ENCODE data around the gene GATAD2B. TPM values are rescaled to one million over a fixed set of nuclear protein-coding genes. Genes with fewer than 3 reads are reported as not detected.
"Not testable (repeated sequence)": the region's sequence is repeated elsewhere in the genome, so short reads cannot be mapped to it uniquely, and the experiment has no call there.

The GATAD2B gene
- total RNA-seq, 1 experiment from 2014 or later = 4.6 TPM

DNA sequence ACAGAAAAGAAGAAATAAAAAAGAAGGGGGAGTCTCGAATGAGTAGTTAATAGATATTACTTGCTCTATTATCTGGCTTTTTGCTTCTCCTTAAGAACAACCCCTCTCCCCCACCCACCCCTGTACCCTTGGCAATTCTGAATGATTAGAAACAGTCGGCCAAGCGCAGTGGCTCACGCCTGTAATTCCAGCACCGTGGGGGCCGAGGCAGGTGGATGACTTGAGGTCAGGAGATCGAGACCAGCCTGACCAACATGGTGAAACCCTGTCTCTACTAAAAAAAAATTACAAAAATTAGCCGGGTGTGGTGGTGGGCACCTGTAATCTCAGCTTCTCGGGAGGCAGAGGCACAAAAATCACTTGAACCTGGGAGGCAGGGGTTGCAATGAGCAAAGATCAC lies 42.7 kb downstream of the GATAD2B start:
- no peak overlapping the region for H3K4me3 ChIP-seq
- H3K4me1 ChIP-seq (replicated peaks) = peaks cover 30% of the 10 kb centered on the region
- H3K9me3 ChIP-seq (replicated peaks) = no peaks in the 10 kb centered on the region
- H3K27me3 ChIP-seq (replicated peaks) = no peaks in the 10 kb centered on the region
- H3K27ac ChIP-seq = no peak overlapping the region
- no peak for DNase-seq (ENCODE audit: low read depth in 1 of 2, low spot score in 2 of 2)
- no peaks in the 10 kb centered on the region for H3K36me3 ChIP-seq

DNA sequence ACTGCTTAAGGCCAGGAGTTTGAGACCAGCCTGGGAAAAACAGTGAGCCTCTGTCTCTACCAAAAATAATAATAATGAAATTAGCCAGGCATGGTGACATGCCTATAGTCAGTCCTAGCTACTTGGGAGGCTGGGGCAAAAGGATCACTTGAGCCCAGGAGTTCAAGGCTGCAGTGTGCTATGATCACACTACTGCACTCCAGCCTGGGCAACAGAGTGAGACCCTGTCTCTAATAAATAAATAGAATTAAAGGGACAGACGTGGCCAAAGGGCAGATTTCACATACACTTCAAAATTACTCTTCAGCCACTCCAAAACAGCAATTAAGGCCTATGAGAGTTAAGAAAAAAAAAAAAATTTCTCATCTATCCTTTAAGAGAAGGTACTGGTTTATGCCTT lies 45.7 kb downstream of the GATAD2B start:
- no peak for DNase-seq (ENCODE audit: low read depth in 1 of 2, low spot score in 2 of 2)
- H3K9me3 ChIP-seq (replicated peaks) = no peaks in the 10 kb centered on the region
- H3K4me3 ChIP-seq = no peak overlapping the region
- no peaks in the 10 kb centered on the region for H3K36me3 ChIP-seq
- no peaks in the 10 kb centered on the region for H3K27me3 ChIP-seq (replicated peaks)
- H3K4me1 ChIP-seq (replicated peaks) = peaks cover 29% of the 10 kb centered on the region
- no peak overlapping the region for H3K27ac ChIP-seq

DNA sequence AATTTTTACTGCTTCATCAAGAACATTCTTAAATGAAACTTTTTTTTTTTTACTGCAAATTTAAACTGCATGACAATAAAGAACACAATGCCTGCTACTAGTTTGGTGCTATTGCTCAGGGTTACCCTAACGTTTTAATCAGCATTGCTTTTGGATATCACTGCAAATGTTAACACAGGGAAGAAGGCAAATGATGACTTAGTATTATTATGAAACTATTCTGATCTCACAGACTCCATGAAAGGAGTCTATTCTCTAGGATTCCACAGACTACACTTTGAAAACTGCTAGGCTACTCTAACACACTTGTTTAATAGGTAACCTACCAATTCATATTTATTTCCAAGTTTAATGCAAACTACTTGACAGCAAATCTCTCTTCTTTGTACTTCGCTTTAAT lies 49.8 kb downstream of the GATAD2B start:
- Histone ChIP-seq H3K4me1 (replicated peaks) (peaks cover 14% of the 10 kb centered on the region), H3K4me3 (no peak overlapping the region), H3K27me3 (replicated peaks) (no peaks in the 10 kb centered on the region), H3K36me3 (no peaks in the 10 kb centered on the region), H3K9me3 (replicated peaks) (no peaks in the 10 kb centered on the region), H3K27ac (no peak overlapping the region)
- DNase-seq (ENCODE audit: low read depth in 1 of 2, low spot score in 2 of 2) = no peak

DNA sequence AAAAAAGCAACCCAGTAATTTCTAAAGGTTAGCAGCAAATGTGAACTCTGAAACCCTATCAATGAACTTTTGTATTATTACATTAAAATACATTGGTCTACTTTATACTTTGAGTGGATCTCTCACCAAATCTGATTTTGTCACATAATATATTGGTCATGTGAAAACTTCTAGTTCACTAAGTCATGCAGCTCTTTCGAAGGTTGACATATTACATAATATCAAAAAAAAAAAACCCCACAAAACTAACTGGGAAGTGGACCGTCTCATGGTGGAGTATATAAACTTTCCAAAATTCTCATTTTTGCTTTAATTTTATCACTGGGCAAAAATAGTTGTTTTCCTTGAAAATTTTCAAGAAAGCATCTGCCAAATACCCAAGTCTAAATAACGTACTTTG lies 50.4 kb downstream of the GATAD2B start:
- no peak overlapping the region for H3K27ac ChIP-seq
- H3K4me3 ChIP-seq = no peak overlapping the region
- H3K4me1 ChIP-seq (replicated peaks) = peaks cover 14% of the 10 kb centered on the region
- no peaks in the 10 kb centered on the region for H3K36me3 ChIP-seq
- no peaks in the 10 kb centered on the region for H3K27me3 ChIP-seq (replicated peaks)
- no peaks in the 10 kb centered on the region for H3K9me3 ChIP-seq (replicated peaks)
- DNase-seq (ENCODE audit: low read depth in 1 of 2, low spot score in 2 of 2) = no peak

DNA sequence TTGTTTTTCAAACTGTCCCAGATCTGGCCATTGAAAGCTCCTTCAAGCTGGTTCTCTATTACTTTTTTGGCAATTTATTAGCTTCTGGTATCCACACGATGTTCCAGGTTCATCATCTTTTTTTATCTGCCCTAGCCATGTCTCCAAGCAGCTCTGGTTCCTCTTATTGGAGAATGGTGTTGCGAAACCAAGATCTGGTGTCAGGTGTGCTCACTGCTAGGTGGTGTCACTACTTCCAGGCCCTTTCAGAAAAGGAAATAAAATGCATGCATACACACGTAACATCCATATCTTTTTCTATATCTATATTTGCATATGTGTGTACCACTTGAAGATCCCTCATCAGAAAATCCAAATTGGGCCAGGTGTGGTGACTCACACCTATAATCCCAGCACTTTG lies 53.3 kb downstream of the GATAD2B start:
- Histone ChIP-seq H3K4me3 (no peak overlapping the region), H3K9me3 (replicated peaks) (no peaks in the 10 kb centered on the region), H3K4me1 (replicated peaks) (no peaks in the 10 kb centered on the region), H3K27me3 (replicated peaks) (no peaks in the 10 kb centered on the region), H3K27ac (no peak overlapping the region), H3K36me3 (no peaks in the 10 kb centered on the region)
- DNase-seq (ENCODE audit: low read depth in 1 of 2, low spot score in 2 of 2) = no peak

DNA sequence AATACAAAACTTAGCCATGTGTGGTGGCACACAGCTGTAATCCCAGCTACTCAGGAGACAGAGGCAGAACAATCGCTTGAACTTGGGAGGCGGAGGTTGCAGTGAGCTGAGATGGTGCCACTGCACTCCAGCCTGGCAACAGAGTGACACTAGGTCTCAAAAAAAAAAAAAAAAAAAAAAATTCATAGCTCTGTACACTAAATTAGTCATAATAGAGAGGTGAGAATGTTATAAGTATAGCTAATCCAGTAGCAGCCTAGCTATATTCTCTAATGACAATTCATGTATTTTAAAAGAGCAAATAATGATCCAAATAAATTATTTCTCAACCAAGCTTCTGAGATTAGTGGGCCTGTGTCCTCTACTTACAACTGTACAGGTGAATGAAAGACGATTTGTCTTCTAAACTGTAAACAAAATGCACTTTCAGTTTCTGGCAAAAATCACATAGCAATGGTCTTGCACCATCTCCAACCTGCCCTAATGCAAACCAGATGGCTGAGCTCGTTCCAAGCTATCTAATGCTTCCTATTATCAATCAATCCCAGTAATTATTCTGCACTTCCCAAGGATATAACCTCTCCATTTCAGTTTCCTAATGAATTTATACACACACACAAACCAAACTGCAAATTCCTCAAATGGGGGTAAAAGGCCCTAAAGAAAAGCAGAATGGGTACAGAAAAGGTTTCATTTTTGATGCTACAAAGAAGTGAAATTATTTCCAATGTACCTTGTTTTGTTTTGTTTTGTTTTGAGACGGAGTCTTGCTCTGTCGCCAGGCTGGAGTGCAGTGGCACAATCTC lies 56.5 kb downstream of the GATAD2B start:
- no peaks in the 10 kb centered on the region for H3K9me3 ChIP-seq (replicated peaks)
- no peaks in the 10 kb centered on the region for H3K27me3 ChIP-seq (replicated peaks)
- H3K27ac ChIP-seq = no peak overlapping the region
- H3K4me3 ChIP-seq = no peak overlapping the region
- no peak for DNase-seq (ENCODE audit: low read depth in 1 of 2, low spot score in 2 of 2)
- H3K4me1 ChIP-seq (replicated peaks) = no peaks in the 10 kb centered on the region
- H3K36me3 ChIP-seq = no peaks in the 10 kb centered on the region

DNA sequence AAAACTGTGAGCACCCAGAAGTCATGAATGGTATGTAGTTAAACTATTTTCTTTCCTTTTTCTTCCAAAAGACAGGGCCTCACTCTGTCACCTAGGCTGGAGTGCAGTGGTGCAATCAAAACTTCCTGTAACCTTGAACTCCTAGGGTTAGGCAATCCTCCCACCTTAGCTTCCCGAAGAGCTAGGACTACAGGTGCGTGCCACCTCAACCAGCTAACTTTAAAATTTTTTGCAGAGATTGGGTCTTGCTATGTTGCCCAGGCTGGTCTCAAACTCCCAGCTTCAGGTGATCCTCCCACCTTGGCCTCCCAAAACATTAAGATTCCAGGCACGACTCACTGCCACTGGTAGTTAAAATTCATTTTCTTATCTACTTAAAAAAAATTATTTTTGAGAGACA lies 62.5 kb downstream of the GATAD2B start:
- Histone ChIP-seq H3K36me3 (no peaks in the 10 kb centered on the region), H3K4me3 (no peak overlapping the region), H3K9me3 (replicated peaks) (no peaks in the 10 kb centered on the region)

DNA sequence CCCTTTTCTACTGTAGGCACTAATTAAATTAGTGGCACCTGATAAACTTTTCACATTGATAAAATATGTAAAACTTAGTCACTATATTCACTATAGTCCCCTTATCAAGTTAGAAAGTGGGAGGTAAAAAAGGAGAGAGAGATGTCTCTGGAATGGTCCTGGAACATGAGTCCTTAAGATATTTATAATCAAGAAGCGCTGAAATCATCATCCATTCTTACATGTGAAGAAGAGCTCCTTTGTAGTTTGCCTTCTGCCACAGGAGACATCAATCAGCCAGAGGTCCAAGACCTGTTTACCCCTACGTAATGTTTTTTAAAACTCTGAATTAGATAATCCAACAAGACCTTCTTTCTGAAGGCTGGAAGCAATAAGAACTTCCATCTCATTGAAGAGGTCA lies 65.3 kb downstream of the GATAD2B start:
- no peak for DNase-seq (ENCODE audit: low read depth in 1 of 2, low spot score in 2 of 2)
- H3K4me1 ChIP-seq (replicated peaks) = no peaks in the 10 kb centered on the region
- no peaks in the 10 kb centered on the region for H3K9me3 ChIP-seq (replicated peaks)

More for the DNA sequence above, 62.5 kb downstream of the GATAD2B start:
- no peak for DNase-seq (ENCODE audit: low read depth in 1 of 2, low spot score in 2 of 2)
- Histone ChIP-seq H3K27me3 (replicated peaks) (no peaks in the 10 kb centered on the region), H3K27ac (no peak overlapping the region), H3K4me1 (replicated peaks) (no peaks in the 10 kb centered on the region)

DNA sequence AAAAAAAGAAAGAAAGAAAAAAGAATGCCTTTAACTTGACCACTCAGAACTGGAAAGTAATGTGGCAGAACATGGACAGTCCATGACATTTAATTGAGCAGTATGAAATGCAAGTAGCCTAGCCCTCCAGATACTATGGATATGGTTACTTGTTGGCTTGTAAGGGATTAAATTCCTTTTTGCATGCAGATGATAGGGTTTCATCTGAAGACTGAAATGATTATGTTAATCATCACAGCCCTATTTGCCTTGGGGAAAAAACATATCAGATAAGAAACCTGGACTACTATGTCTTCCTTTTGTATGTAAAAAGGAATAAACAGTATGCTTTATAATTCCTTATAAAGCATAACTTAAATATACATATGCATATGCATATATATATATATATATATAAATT lies 66.0 kb downstream of the GATAD2B start:
- Histone ChIP-seq H3K9me3 (replicated peaks) (no peaks in the 10 kb centered on the region), H3K36me3 (no peaks in the 10 kb centered on the region), H3K27me3 (replicated peaks) (no peaks in the 10 kb centered on the region), H3K27ac (no peak overlapping the region), H3K4me3 (no peak overlapping the region), H3K4me1 (replicated peaks) (no peaks in the 10 kb centered on the region)
- DNase-seq (ENCODE audit: low read depth in 1 of 2, low spot score in 2 of 2) = no peak

More for the DNA sequence above, 65.3 kb downstream of the GATAD2B start:
- no peak overlapping the region for H3K27ac ChIP-seq
- H3K27me3 ChIP-seq (replicated peaks) = no peaks in the 10 kb centered on the region
- H3K4me3 ChIP-seq = no peak overlapping the region
- H3K36me3 ChIP-seq = no peaks in the 10 kb centered on the region

DNA sequence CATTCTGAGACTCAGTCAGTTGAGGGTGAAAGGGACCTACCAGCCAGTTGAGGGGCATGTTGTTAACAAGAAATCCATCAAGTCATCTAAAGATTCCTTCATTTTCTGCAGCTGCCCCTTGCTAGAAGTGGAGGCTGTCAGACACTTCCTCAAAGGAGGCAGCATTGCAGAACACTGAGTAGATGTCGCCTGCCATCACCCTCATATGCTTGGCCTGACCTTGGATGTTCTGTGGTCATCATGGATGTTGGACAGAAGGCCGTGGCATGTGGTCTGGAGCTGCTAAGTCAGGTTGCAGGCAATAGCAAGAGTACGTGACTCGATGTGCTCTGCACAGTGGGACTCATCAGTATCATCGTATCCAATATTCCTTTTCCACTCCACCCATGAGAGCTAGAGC lies 70.6 kb downstream of the GATAD2B start:
- no peaks in the 10 kb centered on the region for H3K27me3 ChIP-seq (replicated peaks)
- no peaks in the 10 kb centered on the region for H3K36me3 ChIP-seq
- H3K4me3 ChIP-seq = no peak overlapping the region
- no peak overlapping the region for H3K27ac ChIP-seq
- H3K9me3 ChIP-seq (replicated peaks) = no peaks in the 10 kb centered on the region
- no peak for DNase-seq (ENCODE audit: low read depth in 1 of 2, low spot score in 2 of 2)
- H3K4me1 ChIP-seq (replicated peaks) = no peaks in the 10 kb centered on the region

DNA sequence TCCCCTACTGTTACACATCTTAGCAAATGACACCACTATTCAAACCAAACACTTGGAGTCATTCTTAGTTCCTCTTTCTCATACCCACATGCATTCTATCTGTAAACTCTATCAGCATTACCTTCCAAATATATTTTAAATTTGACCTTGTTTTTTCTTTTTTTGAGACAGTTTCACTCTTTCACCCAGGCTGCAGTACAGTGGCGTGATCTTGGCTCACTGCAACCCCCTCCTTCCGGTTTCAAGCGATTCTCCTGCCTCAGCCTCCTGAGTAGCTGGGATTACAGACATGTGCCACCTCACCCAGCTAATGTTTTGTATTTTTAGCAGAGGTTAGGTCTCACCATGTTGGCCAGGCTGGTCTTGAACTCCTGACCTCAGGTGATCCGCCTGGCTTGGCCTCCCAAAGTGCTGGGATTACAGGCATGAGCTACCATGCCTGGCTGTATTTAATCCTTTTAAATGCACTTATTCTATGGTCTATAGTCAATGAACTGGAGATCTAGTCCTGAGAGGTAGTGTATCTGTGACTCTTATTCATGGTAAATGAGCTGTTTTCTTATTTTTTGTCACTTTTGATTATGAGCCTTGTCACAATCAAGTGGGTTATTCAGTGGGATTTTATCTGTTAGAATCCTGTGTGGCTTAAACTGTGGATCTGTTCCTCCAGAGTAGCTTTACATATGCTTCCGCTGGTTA lies 73.1 kb downstream of the GATAD2B start:
- H3K4me1 ChIP-seq (replicated peaks) = no peaks in the 10 kb centered on the region

DNA sequence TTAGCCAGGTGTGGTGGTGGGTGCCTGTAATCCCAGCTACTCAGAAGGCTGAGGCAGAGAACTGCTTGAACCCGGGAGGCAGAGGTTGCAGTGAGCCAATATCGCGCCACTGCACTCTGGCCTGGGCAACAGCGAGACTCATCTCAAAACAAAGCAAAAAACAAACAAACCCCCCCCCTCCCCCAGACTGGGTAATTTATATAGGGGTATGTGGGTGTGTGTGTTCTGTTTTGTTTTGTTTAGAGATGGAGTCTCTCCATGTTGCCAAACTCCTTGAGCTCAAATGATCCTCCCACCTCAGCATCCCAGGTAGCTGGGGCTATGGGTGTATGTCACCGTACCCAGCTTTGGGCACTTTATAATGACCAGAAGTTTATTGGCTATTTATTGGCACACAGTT lies 74.0 kb downstream of the GATAD2B start:
- H3K27me3 ChIP-seq (replicated peaks) = no peaks in the 10 kb centered on the region
- DNase-seq (ENCODE audit: low read depth in 1 of 2, low spot score in 2 of 2) = no peak
- no peak overlapping the region for H3K27ac ChIP-seq
- H3K4me3 ChIP-seq = no peak overlapping the region
- H3K36me3 ChIP-seq = no peaks in the 10 kb centered on the region
- no peaks in the 10 kb centered on the region for H3K9me3 ChIP-seq (replicated peaks)
- H3K4me1 ChIP-seq (replicated peaks) = no peaks in the 10 kb centered on the region

More for the DNA sequence above, 73.1 kb downstream of the GATAD2B start:
- Histone ChIP-seq H3K36me3 (no peaks in the 10 kb centered on the region), H3K27ac (no peak overlapping the region), H3K27me3 (replicated peaks) (no peaks in the 10 kb centered on the region), H3K4me3 (no peak overlapping the region), H3K9me3 (replicated peaks) (no peaks in the 10 kb centered on the region)
- no peak for DNase-seq (ENCODE audit: low read depth in 1 of 2, low spot score in 2 of 2)

DNA sequence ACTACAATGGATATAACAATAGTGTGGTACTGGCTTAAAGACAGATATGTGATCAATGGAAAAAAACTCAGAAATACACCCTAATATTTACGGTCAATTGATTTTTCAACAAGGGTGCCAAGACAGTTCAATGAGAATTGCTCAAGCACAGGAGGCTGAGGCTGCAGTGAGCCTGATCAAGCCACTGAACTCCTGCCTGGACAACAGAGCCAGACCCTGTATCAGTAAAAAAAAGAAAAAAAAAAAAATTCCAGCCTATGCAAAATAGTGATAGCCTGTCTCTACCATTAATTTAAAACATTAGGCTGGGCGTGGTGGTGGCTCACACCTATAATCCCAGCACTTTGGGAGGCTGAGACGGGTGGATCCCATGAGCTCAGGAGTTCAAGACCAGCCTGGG lies 77.6 kb downstream of the GATAD2B start:
- no peak for DNase-seq (ENCODE audit: low read depth in 1 of 2, low spot score in 2 of 2)
- Histone ChIP-seq H3K27ac (no peak overlapping the region), H3K9me3 (replicated peaks) (0 out of 2 replicates have a peak, but pooled peaks cover 2% of the 10 kb centered on the region), H3K4me3 (no peak overlapping the region), H3K36me3 (no peaks in the 10 kb centered on the region), H3K27me3 (replicated peaks) (no peaks in the 10 kb centered on the region), H3K4me1 (replicated peaks) (no peaks in the 10 kb centered on the region)

DNA sequence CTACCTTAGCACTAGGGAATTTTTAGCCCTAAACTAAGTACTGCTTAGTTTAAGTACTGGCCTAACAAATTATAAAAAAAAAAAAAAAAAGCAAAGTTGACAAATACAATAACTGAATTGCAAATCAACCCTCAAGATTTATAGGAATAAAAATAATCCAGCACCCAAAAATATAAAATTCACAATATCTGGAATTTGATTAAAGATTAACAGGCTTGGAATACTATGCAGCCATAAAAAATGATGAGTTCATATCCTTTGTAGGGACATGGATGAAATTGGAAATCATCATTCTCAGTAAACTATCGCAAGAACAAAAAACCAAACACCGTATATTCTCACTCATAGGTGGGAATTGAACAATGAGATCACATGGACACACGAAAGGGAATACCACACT lies 78.4 kb downstream of the GATAD2B start:
- not testable (repeated sequence) for H3K4me1 ChIP-seq (replicated peaks); H3K4me3 ChIP-seq; H3K27me3 ChIP-seq (replicated peaks); H3K36me3 ChIP-seq; H3K27ac ChIP-seq; DNase-seq (ENCODE audit: low read depth in 1 of 2, low spot score in 2 of 2); H3K9me3 ChIP-seq (replicated peaks)

All from SJSA1 (cell line).